ENCODE results near the gene MYBPC3.

MYBPC3 gene

GRCh38 chr11:47352556-47352955 lies at the start of gene MYBPC3:
Gene MYBPC3, minus strand, starts transcription at chr11:47352702. Its CDS starts 55 bp downstream, at chr11:47352647.
- no peak for DNase-seq

GRCh38 chr11:47400768-47401279 lies 48.3 kb upstream of the MYBPC3 start:
- DNase-seq, result no peak

- peak in 1 of 2 donors; percentile 6 for DNase-seq
Observed at GRCh38 chr11:47399860-47400767, 47.6 kb upstream of the MYBPC3 start.

- DNase-seq, result no peak
Observed at GRCh38 chr11:47398551-47398950, 46.0 kb upstream of the MYBPC3 start.

- DNase-seq, result no peak
Observed at GRCh38 chr11:47398011-47398410, 45.5 kb upstream of the MYBPC3 start.

GRCh38 chr11:47396049-47396320 lies 43.5 kb upstream of the MYBPC3 start:
- no peak for DNase-seq

- peak in 1 of 2 donors; percentile 10 for DNase-seq
Observed at GRCh38 chr11:47395223-47396048, 42.9 kb upstream of the MYBPC3 start.

GRCh38 chr11:47394322-47395222 lies 42.1 kb upstream of the MYBPC3 start:
- DNase-seq, result peak; percentile 61 to 83

- no peak for DNase-seq
Observed at GRCh38 chr11:47394050-47394321, 41.5 kb upstream of the MYBPC3 start.

GRCh38 chr11:47393163-47394049 lies 40.9 kb upstream of the MYBPC3 start:
- DNase-seq, result peak; percentile 38 to 60

- DNase-seq, result no peak
Observed at GRCh38 chr11:47392546-47393162, 40.2 kb upstream of the MYBPC3 start.

GRCh38 chr11:47391711-47392432 lies 39.4 kb upstream of the MYBPC3 start:
- no peak for DNase-seq

GRCh38 chr11:47391077-47391583 lies 38.6 kb upstream of the MYBPC3 start:
- peak in 1 of 2 donors; percentile 75 for DNase-seq

- no peak for DNase-seq
Observed at GRCh38 chr11:47390422-47390760, 37.9 kb upstream of the MYBPC3 start.

- DNase-seq, result no peak
Observed at GRCh38 chr11:47389577-47390421, 37.3 kb upstream of the MYBPC3 start.

GRCh38 chr11:47388697-47389576 lies 36.4 kb upstream of the MYBPC3 start:
- no peak for DNase-seq

- DNase-seq, result peak in 1 of 2 donors; percentile 27
Observed at GRCh38 chr11:47387944-47388696, 35.6 kb upstream of the MYBPC3 start.

- no peak for DNase-seq
Observed at GRCh38 chr11:47384498-47384897, 32.0 kb upstream of the MYBPC3 start.
